WTC11 (cell line): ENCODE measurements around the gene KRTAP10-4. TPM values are rescaled to one million over a fixed set of nuclear protein-coding genes. Genes with fewer than 3 reads are reported as not detected.
"Not testable (repeated sequence)": the region's sequence is repeated elsewhere in the genome, so short reads cannot be mapped to it uniquely, and the experiment has no call there.

Source experiments
- ATAC-seq: fragments of 200-7000 bp; cut with Tn5 transposase; 2 replicates; pipeline ENCODE4 v1.10.0; 2021; ENCODE audit warnings: mild to moderate bottlenecking, moderate library complexity
- CTCF ChIA-PET: fragments of 300-600 bp; sonication (Branson Sonifier 250); formaldehyde crosslinking; loops from one replicate; lab custom pipeline; 2021; ENCODE audit warnings: antibody characterized with exemption; lab: Charles Lee
- POLR2A ChIA-PET: fragments of 350-600 bp; sonication (Branson Sonifier 250); formaldehyde crosslinking; loops from one replicate; lab custom pipeline; 2021; ENCODE audit warnings: antibody characterized with exemption; lab: Charles Lee
- DNase-seq: peaks from one replicate; pipeline ENCODE4 v3.0.0; 2021; ENCODE audit warnings: low spot score
- H3K27ac Mint-ChIP-seq: 2 replicates; pipeline ENCODE4 v1.8.0; 2021; ENCODE audit warnings: mixed read lengths
- H3K27me3 Mint-ChIP-seq: 2 replicates; pipeline ENCODE4 v1.8.0; 2021; ENCODE audit warnings: low read depth, mild to moderate bottlenecking, moderate library complexity, mixed read lengths
- H3K36me3 Mint-ChIP-seq: 2 replicates; pipeline ENCODE4 v1.8.0; 2021; ENCODE audit warnings: mixed read lengths
- H3K4me1 Mint-ChIP-seq: 2 replicates; pipeline ENCODE4 v1.8.0; 2022; ENCODE audit warnings: mixed read lengths
- H3K4me3 Mint-ChIP-seq: 2 replicates; pipeline ENCODE4 v1.8.0; 2021; ENCODE audit warnings: mild to moderate bottlenecking, moderate library complexity, mixed read lengths
- H3K9me3 Mint-ChIP-seq: 2 replicates; pipeline ENCODE4 v1.8.0; 2021; ENCODE audit warnings: mixed read lengths
- AFF4 ChIP-seq: sonication (generic); formaldehyde crosslinking; IDR thresholded peaks from 2 replicates; pipeline ENCODE4 v1.8.1; 2023; ENCODE audit warnings: mild to moderate bottlenecking, missing genetic modification reagents, borderline replicate concordance
- ATF3 ChIP-seq: sonication (generic); formaldehyde crosslinking; conservative IDR thresholded peaks from 2 replicates; pipeline ENCODE4 v1.8.1; 2022; ENCODE audit warnings: mild to moderate bottlenecking, missing genetic modification reagents
- E2F5 ChIP-seq: sonication (generic); formaldehyde crosslinking; IDR thresholded peaks from 2 replicates; pipeline ENCODE4 v1.8.1; 2022; ENCODE audit warnings: mild to moderate bottlenecking, moderate library complexity, missing genetic modification reagents
- ESRRA ChIP-seq: sonication (generic); formaldehyde crosslinking; IDR thresholded peaks from 2 replicates; pipeline ENCODE4 v1.8.1; 2022; ENCODE audit warnings: mild to moderate bottlenecking, missing genetic modification reagents, borderline replicate concordance
- GABPB1 ChIP-seq: sonication (generic); formaldehyde crosslinking; IDR thresholded peaks from 2 replicates; pipeline ENCODE4 v1.8.1; 2023; ENCODE audit warnings: mild to moderate bottlenecking, missing genetic modification reagents
- GRHL2 ChIP-seq: fragments of 250-450 bp; sonication (Bioruptor Pico); IDR thresholded peaks from 2 replicates; pipeline ENCODE4 v1.8.0; 2022; ENCODE audit warnings: mild to moderate bottlenecking, moderate library complexity; ENCODE audit not compliant: insufficient replicate concordance, severe bottlenecking
- GTF2I ChIP-seq: fragments of 250-450 bp; sonication (Bioruptor Pico); conservative IDR thresholded peaks from 2 replicates; pipeline ENCODE4 v1.4.0; 2021; ENCODE audit warnings: mild to moderate bottlenecking
- HMGA2 ChIP-seq: fragments of 250-450 bp; sonication (Bioruptor Pico); IDR thresholded peaks from 2 replicates; pipeline ENCODE4 v1.4.0; 2021; ENCODE audit warnings: mild to moderate bottlenecking, moderate library complexity
- JAZF1 ChIP-seq: fragments of 250-450 bp; sonication (Bioruptor Pico); IDR thresholded peaks from 2 replicates; pipeline ENCODE4 v1.9.0; 2021; ENCODE audit warnings: moderate library complexity, mild to moderate bottlenecking, inconsistent platforms
- MLX ChIP-seq: sonication (generic); formaldehyde crosslinking; IDR thresholded peaks from 2 replicates; pipeline ENCODE4 v1.8.1; 2023; ENCODE audit warnings: mild to moderate bottlenecking, missing genetic modification reagents, moderate library complexity
- NFE2L1 ChIP-seq: sonication (generic); formaldehyde crosslinking; IDR thresholded peaks from 2 replicates; pipeline ENCODE4 v1.8.1; 2023; ENCODE audit warnings: missing genetic modification reagents
- USF2 ChIP-seq: sonication (generic); formaldehyde crosslinking; IDR thresholded peaks from 2 replicates; pipeline ENCODE4 v1.8.1; 2023; ENCODE audit warnings: mild to moderate bottlenecking, missing genetic modification reagents, moderate library complexity
- ZNF121 ChIP-seq: sonication (generic); formaldehyde crosslinking; IDR thresholded peaks from 2 replicates; pipeline ENCODE4 v1.8.0; 2023; ENCODE audit warnings: missing genetic modification reagents
- ZNF219 ChIP-seq: sonication (generic); formaldehyde crosslinking; IDR thresholded peaks from 2 replicates; pipeline ENCODE4 v1.8.0; 2023; ENCODE audit warnings: missing genetic modification reagents, mild to moderate bottlenecking, borderline replicate concordance
- ZNF263 ChIP-seq: sonication (generic); formaldehyde crosslinking; IDR thresholded peaks from 2 replicates; pipeline ENCODE4 v1.8.1; 2022; ENCODE audit warnings: low read depth, mild to moderate bottlenecking, moderate library complexity, missing genetic modification reagents
- ZNF281 ChIP-seq: sonication (generic); formaldehyde crosslinking; IDR thresholded peaks from 2 replicates; pipeline ENCODE4 v1.8.0; 2023; ENCODE audit warnings: mild to moderate bottlenecking, missing genetic modification reagents
- ZNF423 ChIP-seq: fragments of 250-450 bp; sonication (Bioruptor Pico); IDR thresholded peaks from 2 replicates; pipeline ENCODE4 v2.1.2; 2022; ENCODE audit warnings: mild to moderate bottlenecking, moderate library complexity
- ZNF425 ChIP-seq: fragments of 250-450 bp; sonication (Bioruptor Pico); conservative IDR thresholded peaks from 2 replicates; pipeline ENCODE4 v1.9.0; 2021; ENCODE audit warnings: mild to moderate bottlenecking
- total RNA-seq: library from RNA; stranded (reverse); gene quantifications from 3 replicates; pipeline ENCODE4 v1.2.3, GENCODE V29; 2021

Gene KRTAP10-4
- total RNA-seq, 1 experiment from 2014 or later = not detected

- TF ChIP-seq GRHL2 (CRISPR knock-in tag) (no peak), GTF2I (CRISPR knock-in tag) (no peak), ZNF423 (CRISPR knock-in tag) (no peak), E2F5 (no peak), USF2 (no peak)
These were observed 33.0 kb downstream of the KRTAP10-4 start (continued) for GRCh38 chr21:44606495-44606894.

- ATAC-seq (no peak), DNase-seq (no peak)
- Mint-ChIP-seq H3K27ac (no peak overlapping the region), H3K27me3 (peaks cover 4% of the 10 kb centered on the region), H3K9me3 (peaks cover 51% of the 10 kb centered on the region), H3K4me3 (no peak overlapping the region), H3K4me1 (no peaks in the 10 kb centered on the region), H3K36me3 (peaks cover 33% of the 10 kb centered on the region)
- POLR2A ChIA-PET = no interaction called here
- CTCF ChIA-PET = no interaction called here
- TF ChIP-seq HMGA2 (CRISPR knock-in tag) (no peak), GABPB1 (CRISPR knock-in tag) (no peak), ZNF121 (no peak)
These were observed 35.7 kb downstream of the KRTAP10-4 start for GRCh38 chr21:44609193-44609592.

GRCh38 chr21:44610157-44610843 is 36.8 kb downstream of the KRTAP10-4 start:
- POLR2A ChIA-PET = interaction anchor here (0.6 kb wide), 1 partner anchor 781 kb away, joined by 3 read pairs; no protein-coding TSS in a partner anchor
- H3K27ac Mint-ChIP-seq, ATAC-seq, DNase-seq, H3K4me3 Mint-ChIP-seq, H3K27me3 Mint-ChIP-seq, CTCF ChIA-PET, H3K4me1 Mint-ChIP-seq: not testable (repeated sequence)
- Mint-ChIP-seq H3K36me3 (peaks cover 33% of the 10 kb centered on the region), H3K9me3 (peaks cover 41% of the 10 kb centered on the region)

GRCh38 chr21:44611551-44611950 is 38.0 kb downstream of the KRTAP10-4 start:
- ChIA-PET POLR2A (no interaction called here), CTCF (no interaction called here)
- Mint-ChIP-seq H3K27ac (no peak overlapping the region), H3K27me3 (peaks cover 4% of the 10 kb centered on the region), H3K9me3 (peaks cover 33% of the 10 kb centered on the region), H3K4me1 (peaks cover 16% of the 10 kb centered on the region), H3K4me3 (no peak overlapping the region), H3K36me3 (peaks cover 33% of the 10 kb centered on the region)
- DNase-seq (no peak), ATAC-seq (no peak)
- TF ChIP-seq MLX (no peak), ZNF425 (CRISPR knock-in tag) (no peak), JAZF1 (CRISPR knock-in tag) (no peak), AFF4 (CRISPR knock-in tag) (no peak), ESRRA (CRISPR knock-in tag) (no peak), ZNF219 (no peak), ATF3 (CRISPR knock-in tag) (no peak), NFE2L1 (CRISPR knock-in tag) (no peak), ZNF281 (CRISPR knock-in tag) (no peak), ZNF263 (CRISPR knock-in tag) (no peak)
